K562 (cell line): ENCODE results near the gene OVCH2. TPM values are rescaled to one million over a fixed set of nuclear protein-coding genes. Genes with fewer than 3 reads are reported as not detected.

Source experiments
- ATAC-seq: fragments of 200-7000 bp; cut with Tn5 transposase; 3 replicates; pipeline ENCODE4 v1.9.1; 2020; ENCODE audit warnings: moderate library complexity
- BruUV-seq: library from RNA; stranded (reverse); fragments of 400-500 nt; replicated peaks from 2 replicates; lab custom pipeline; 2021; lab: Mats Ljungman, UMichigan
- CTCF ChIA-PET: fragments of 300-600 bp; formaldehyde crosslinking; extraction: SDS; loops from one replicate; lab custom pipeline; 2021; ENCODE audit warnings: low intra/inter-chr PET ratio; lab: Yijun Ruan, JAX
- POLR2A ChIA-PET: fragments of 300-600, 350-650 bp; sonication (Branson Sonifier 250); formaldehyde crosslinking; extraction: SDS; loops from one replicate; lab custom pipeline; 2021; ENCODE audit warnings: antibody characterized with exemption, inconsistent platforms; lab: Yijun Ruan, JAX
- DNase-seq, 4 experiments: peaks; one replicate each; pipeline versions ENCODE4 v3.0.0 to v3.0.0-alpha.2; 2011 to 2018; ENCODE audit warnings: low spot score in 3 of 4, mixed read lengths in 3 of 4; ENCODE audit errors: extremely low read depth in 1 of 4
- FAIRE-seq: peaks from 2 replicates; lab custom pipeline; 2011; peaks lifted over from hg19 to GRCh38; lab: Jason Lieb, UNC
- H2AFZ ChIP-seq: 2 replicates; pipeline ENCODE4 v1.6.0; 2011; ENCODE audit warnings: low read depth, low read length, control low read depth, inconsistent platforms
- H3K27ac ChIP-seq: fragments of 200-600 bp; 3 replicates; pipeline ENCODE4 v1.8.0; 2011; ENCODE audit warnings: low read depth, mild to moderate bottlenecking, control low read depth, inconsistent platforms, low read length, moderate library complexity, mixed read lengths; ENCODE audit errors: extremely low read depth
- H3K27me3 ChIP-seq, 2 experiments: fragments of 300-600 bp in 1 of 2; 2 replicates in 1 of 2; 3 replicates in 1 of 2; pipeline versions ENCODE4 v1.6.0 to v1.8.0; 2011; ENCODE audit warnings: inconsistent platforms in 2 of 2, low read length in 2 of 2, mild to moderate bottlenecking in 1 of 2, mixed read lengths in 1 of 2, moderate library complexity in 1 of 2; ENCODE audit not compliant: control insufficient read depth in 2 of 2, insufficient read depth in 2 of 2
- H3K36me3 ChIP-seq: fragments of 300-600 bp; 3 replicates; pipeline ENCODE4 v1.8.0; 2011; ENCODE audit warnings: mild to moderate bottlenecking, low read length, inconsistent platforms; ENCODE audit not compliant: control insufficient read depth, insufficient read depth
- H3K4me1 ChIP-seq, 2 experiments: fragments of 200-600 bp in 1 of 2; replicated peaks in 1 of 2; 2 replicates in 1 of 2; 3 replicates in 1 of 2; pipeline versions ENCODE4 v1.5.1 to v1.8.0; 2011; ENCODE audit warnings: inconsistent platforms in 2 of 2, low read length in 2 of 2, mild to moderate bottlenecking in 1 of 2, mixed read lengths in 1 of 2, moderate library complexity in 1 of 2; ENCODE audit not compliant: control insufficient read depth in 2 of 2, insufficient read depth in 2 of 2
- H3K4me2 ChIP-seq: 2 replicates; pipeline ENCODE4 v1.6.1; 2011; ENCODE audit warnings: low read length, control low read depth, inconsistent platforms, mixed read lengths; ENCODE audit not compliant: insufficient read depth
- H3K4me3 ChIP-seq: fragments of 200-600 bp; sonication (generic), shearing (Covaris generic); 2 replicates; pipeline ENCODE4 v1.5.1; 2016; ENCODE audit warnings: control low read depth, inconsistent platforms
- H3K79me2 ChIP-seq: fragments of 200-600 bp; 3 replicates; pipeline ENCODE4 v1.8.0; 2011; ENCODE audit warnings: low read length, inconsistent platforms; ENCODE audit not compliant: control insufficient read depth, insufficient read depth
- H3K9ac ChIP-seq, 2 experiments: 2 replicates each; pipeline versions ENCODE4 v1.6.0 to v1.6.1; 2011; ENCODE audit warnings: low read depth in 2 of 2, low read length in 2 of 2, control low read depth in 1 of 2, inconsistent platforms in 1 of 2, mild to moderate bottlenecking in 1 of 2, mixed read lengths in 1 of 2; ENCODE audit not compliant: insufficient read depth in 1 of 2
- H3K9me1 ChIP-seq: one replicate; pipeline ENCODE4 v1.6.0; 2011; ENCODE audit warnings: inconsistent platforms, mild to moderate bottlenecking, low read length, moderate library complexity; ENCODE audit not compliant: control insufficient read depth, insufficient read depth
- H3K9me3 ChIP-seq: replicated peaks from 2 replicates; pipeline ENCODE4 v1.5.1; 2011; ENCODE audit warnings: low read depth, low read length, inconsistent platforms; ENCODE audit not compliant: control insufficient read depth, insufficient read depth
- H4K20me1 ChIP-seq: replicated peaks from 2 replicates; pipeline ENCODE4 v1.6.1; 2011; ENCODE audit warnings: low read length, inconsistent platforms, mixed read lengths; ENCODE audit not compliant: control insufficient read depth, insufficient read depth
- FIP1L1 ChIP-seq: fragments of 200-400 bp; formaldehyde crosslinking; IDR thresholded peaks from 2 replicates; pipeline ENCODE4 v1.6.1; 2018; ENCODE audit warnings: mild to moderate bottlenecking, low read depth, low read length; ENCODE audit not compliant: poor library complexity, severe bottlenecking
- FOXM1 ChIP-seq, 2 experiments: fragments of 450-650 bp in 1 of 2; sonication (generic) in 1 of 2; formaldehyde crosslinking in 1 of 2; IDR thresholded peaks; 2 replicates each; pipeline versions ENCODE4 v1.6.1 to v1.9.0; 2017 to 2022; ENCODE audit warnings: low read depth in 2 of 2, mild to moderate bottlenecking in 2 of 2, missing genetic modification reagents in 1 of 2, moderate library complexity in 1 of 2
- MED1 ChIP-seq: sonication (generic); formaldehyde crosslinking; IDR thresholded peaks from 2 replicates; pipeline ENCODE4 v1.8.1; 2023; ENCODE audit warnings: missing genetic modification reagents, borderline replicate concordance
- PHB ChIP-seq: fragments of 250-450 bp; sonication (Bioruptor Pico); IDR thresholded peaks from 2 replicates; pipeline ENCODE4 v1.5.0; 2021
- SRSF9 ChIP-seq: fragments of 200-400 bp; formaldehyde crosslinking; IDR thresholded peaks from 2 replicates; pipeline ENCODE4 v1.6.1; 2017; ENCODE audit warnings: low read depth, low read length, borderline replicate concordance
- ZFX ChIP-seq: sonication (generic); formaldehyde crosslinking; IDR thresholded peaks from 2 replicates; pipeline ENCODE4 v1.8.0; 2022; ENCODE audit warnings: mild to moderate bottlenecking, missing genetic modification reagents, moderate library complexity
- ZNF282 ChIP-seq: sonication (generic); formaldehyde crosslinking; IDR thresholded peaks from 2 replicates; pipeline ENCODE4 v1.8.1; 2023; ENCODE audit warnings: missing genetic modification reagents
- WGBS: fragments of 100-300 bp; shearing (Covaris generic); methylation state at CpG from one replicate; pipeline ENCODE4 v1.1.6; 2016; ENCODE audit warnings: low coverage, mixed read lengths; ENCODE audit not compliant: insufficient coverage; ENCODE audit errors: missing lambda C conversion rate; 5-methylcytosine and 5-hydroxymethylcytosine counted together
- in situ Hi-C: fragments of 300-500 bp; cut with MboI; formaldehyde crosslinking; loops from 4 replicates; pipeline ENCODE4 v1.15.0; 2018; ENCODE audit warnings: inconsistent platforms, mixed read lengths
- intact Hi-C: fragments of 100-400 bp; cut with micrococcal nuclease; formaldehyde crosslinking; loops from 2 replicates; pipeline ENCODE4 v1.14.2; 2022
- polyA plus RNA-seq, 8 experiments: library from polyadenylated mRNA; depleted of rRNA in 4 of 8; stranded (reverse) in 5 of 8; unstranded in 3 of 8; fragments of >200 nt; fragmentation: Nextera tagmentation in 2 of 8; fragmentation: Illumina TruSeq in 1 of 8; extraction: Ambion mirVana in 2 of 8; extraction: Trizol in 1 of 8; gene quantifications; 2 replicates each; pipeline versions ENCODE4 v1.2.1 to v1.2.3, GENCODE V29; 2011 to 2014; ENCODE audit warnings: inconsistent platforms in 1 of 8, missing spikeins in 1 of 8
- total RNA-seq, 7 experiments: library from RNA; depleted of rRNA in 6 of 7; stranded (reverse); fragments of >200 nt in 6 of 7; fragmentation: Illumina TruSeq in 2 of 7; extraction: Trizol in 2 of 7; gene quantifications; 2 replicates each; pipeline versions ENCODE4 v1.2.1 to v1.2.3, GENCODE V29; 2011 to 2021; ENCODE audit warnings: low replicate concordance in 1 of 7
- TF ChIP-seq, protein P1 (sequence below): fragments of 450-650 bp; conservative IDR thresholded peaks from 2 replicates; pipeline ENCODE4 v1.6.1; 2016; ENCODE audit warnings: missing genetic modification characterization, low read depth, mild to moderate bottlenecking, control low read depth, missing compliant biosample characterization
- TF ChIP-seq, protein P2 (sequence below): IDR thresholded peaks from 2 replicates; pipeline ENCODE4 v1.6.1; 2011; ENCODE audit not compliant: insufficient read length; ENCODE audit errors: extremely low read depth
- TF ChIP-seq, protein P3 (sequence below): fragments of 250-450 bp; sonication (Bioruptor Pico); IDR thresholded peaks from 2 replicates; pipeline ENCODE4 v1.5.0; 2021; ENCODE audit warnings: mild to moderate bottlenecking, borderline replicate concordance

OVCH2 gene
- total and polyA plus RNA-seq, 9 of the 15 experiments (the other 6 are each of a cell fraction or from before 2014, with no cell fraction given) = not detected

DNA sequence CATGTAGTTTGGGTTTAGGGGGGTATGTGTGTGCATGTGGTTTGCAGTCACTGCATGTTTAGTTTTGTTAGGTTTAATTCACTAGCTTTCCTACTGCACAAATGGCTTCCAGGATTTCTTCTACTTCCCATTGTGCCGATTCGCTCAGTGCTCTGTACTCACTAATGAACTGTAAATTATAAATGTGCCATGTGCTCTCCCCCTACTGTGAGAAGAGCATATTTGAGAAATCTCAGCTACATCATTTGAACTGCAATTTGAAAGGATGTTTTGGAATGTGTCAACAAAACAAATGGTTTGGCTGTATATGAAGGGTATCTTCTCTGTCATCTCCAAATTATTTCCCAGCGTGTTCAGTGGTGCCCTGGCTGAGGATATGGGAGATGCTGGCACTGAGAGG is 61.1 kb downstream of the OVCH2 start:
- FAIRE-seq = no peak
- CTCF ChIA-PET = no interaction called here
- in situ Hi-C loops = no loop called here
- intact Hi-C loops = no loop called here
- TF ChIP-seq PHB (CRISPR knock-in tag) (no peak), MED1 (CRISPR knock-in tag) (no peak)
- TF ChIP-seq, protein P1, sequence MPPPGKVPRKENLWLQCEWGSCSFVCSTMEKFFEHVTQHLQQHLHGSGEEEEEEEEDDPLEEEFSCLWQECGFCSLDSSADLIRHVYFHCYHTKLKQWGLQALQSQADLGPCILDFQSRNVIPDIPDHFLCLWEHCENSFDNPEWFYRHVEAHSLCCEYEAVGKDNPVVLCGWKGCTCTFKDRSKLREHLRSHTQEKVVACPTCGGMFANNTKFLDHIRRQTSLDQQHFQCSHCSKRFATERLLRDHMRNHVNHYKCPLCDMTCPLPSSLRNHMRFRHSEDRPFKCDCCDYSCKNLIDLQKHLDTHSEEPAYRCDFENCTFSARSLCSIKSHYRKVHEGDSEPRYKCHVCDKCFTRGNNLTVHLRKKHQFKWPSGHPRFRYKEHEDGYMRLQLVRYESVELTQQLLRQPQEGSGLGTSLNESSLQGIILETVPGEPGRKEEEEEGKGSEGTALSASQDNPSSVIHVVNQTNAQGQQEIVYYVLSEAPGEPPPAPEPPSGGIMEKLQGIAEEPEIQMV (tag) = no peak
- POLR2A ChIA-PET = no interaction called here
- no peak overlapping the region for H2AFZ ChIP-seq
- H3K9ac ChIP-seq = no peak overlapping the region
- no peak for DNase-seq
- no peaks in the 10 kb centered on the region for H3K79me2 ChIP-seq
- peaks cover 0 to 23% of the 10 kb centered on the region in 2 experiments; a peak in 3 of 5 replicates for H3K27me3 ChIP-seq
- 11% methylated on average over 3 of the region's 3 CpGs for WGBS
- H3K36me3 ChIP-seq = no peaks in the 10 kb centered on the region
- no peak for ATAC-seq
- H4K20me1 ChIP-seq = no peaks in the 10 kb centered on the region
- no peaks in the 10 kb centered on the region for H3K4me1 ChIP-seq
- BruUV-seq = no TSS peak
- H3K9me1 ChIP-seq = no peaks in the 10 kb centered on the region
- no peak overlapping the region for H3K4me3 ChIP-seq
- no peak overlapping the region for H3K4me2 ChIP-seq
- H3K27ac ChIP-seq = no peak overlapping the region
- H3K9me3 ChIP-seq = no peaks in the 10 kb centered on the region

DNA sequence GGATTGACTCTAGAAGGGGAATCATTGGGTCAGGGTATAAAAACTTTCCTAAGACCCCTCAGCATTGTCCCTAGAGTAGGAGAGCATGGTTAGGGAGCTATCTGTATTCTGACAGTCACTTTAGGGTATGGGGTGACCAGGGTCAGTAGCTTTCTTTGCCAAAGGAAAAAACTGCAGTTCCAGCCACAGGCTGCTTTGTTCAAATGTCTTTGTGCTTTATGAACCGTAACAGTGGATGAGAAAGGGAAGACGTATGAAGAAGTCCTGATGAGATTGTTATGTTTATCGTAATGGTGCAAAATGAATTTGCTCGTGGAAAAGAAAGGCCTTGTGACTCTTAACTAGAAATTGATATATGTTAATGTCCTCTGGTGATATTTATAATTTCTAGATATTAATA is 63.0 kb downstream of the OVCH2 start:
- in situ Hi-C loops (no loop called here), intact Hi-C loops (no loop called here)
- ChIA-PET POLR2A (interaction anchor here (0.6 to 1.0 kb wide), 3 partner anchors 19 to 72 kb away, joined by 3 read pairs; no protein-coding TSS in a partner anchor), CTCF (no interaction called here)
- Histone ChIP-seq H3K79me2 (no peaks in the 10 kb centered on the region), H3K9ac (no peak overlapping the region), H3K9me3 (no peaks in the 10 kb centered on the region), H3K36me3 (no peaks in the 10 kb centered on the region), H3K4me3 (no peak overlapping the region), H2AFZ (no peak overlapping the region), H3K4me1 (no peaks in the 10 kb centered on the region; a peak in 1 of 5 replicates), H4K20me1 (no peaks in the 10 kb centered on the region), H3K27ac (no peak overlapping the region), H3K9me1 (no peaks in the 10 kb centered on the region), H3K27me3 (peaks cover 0 to 35% of the 10 kb centered on the region in 2 experiments; a peak in 3 of 5 replicates), H3K4me2 (no peak overlapping the region)
- ATAC-seq (no peak), DNase-seq (no peak), FAIRE-seq (no peak)
- no TSS peak for BruUV-seq
- 18% methylated on average over 4 of the region's 4 CpGs for WGBS
- TF ChIP-seq ZFX (CRISPR knock-in tag) (no peak), FOXM1 (IDR thresholded peaks at IDR 0.05; ENCODE audit: low read depth) (no peak), FOXM1 (CRISPR knock-in tag; IDR thresholded peaks at IDR 0.05; ENCODE audit: low read depth) (no peak), SRSF9 (no peak), ZNF282 (CRISPR knock-in tag) (no peak), FIP1L1 (no peak)
- TF ChIP-seq, protein P2, sequence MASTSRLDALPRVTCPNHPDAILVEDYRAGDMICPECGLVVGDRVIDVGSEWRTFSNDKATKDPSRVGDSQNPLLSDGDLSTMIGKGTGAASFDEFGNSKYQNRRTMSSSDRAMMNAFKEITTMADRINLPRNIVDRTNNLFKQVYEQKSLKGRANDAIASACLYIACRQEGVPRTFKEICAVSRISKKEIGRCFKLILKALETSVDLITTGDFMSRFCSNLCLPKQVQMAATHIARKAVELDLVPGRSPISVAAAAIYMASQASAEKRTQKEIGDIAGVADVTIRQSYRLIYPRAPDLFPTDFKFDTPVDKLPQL = no peak
- TF ChIP-seq, protein P3, sequence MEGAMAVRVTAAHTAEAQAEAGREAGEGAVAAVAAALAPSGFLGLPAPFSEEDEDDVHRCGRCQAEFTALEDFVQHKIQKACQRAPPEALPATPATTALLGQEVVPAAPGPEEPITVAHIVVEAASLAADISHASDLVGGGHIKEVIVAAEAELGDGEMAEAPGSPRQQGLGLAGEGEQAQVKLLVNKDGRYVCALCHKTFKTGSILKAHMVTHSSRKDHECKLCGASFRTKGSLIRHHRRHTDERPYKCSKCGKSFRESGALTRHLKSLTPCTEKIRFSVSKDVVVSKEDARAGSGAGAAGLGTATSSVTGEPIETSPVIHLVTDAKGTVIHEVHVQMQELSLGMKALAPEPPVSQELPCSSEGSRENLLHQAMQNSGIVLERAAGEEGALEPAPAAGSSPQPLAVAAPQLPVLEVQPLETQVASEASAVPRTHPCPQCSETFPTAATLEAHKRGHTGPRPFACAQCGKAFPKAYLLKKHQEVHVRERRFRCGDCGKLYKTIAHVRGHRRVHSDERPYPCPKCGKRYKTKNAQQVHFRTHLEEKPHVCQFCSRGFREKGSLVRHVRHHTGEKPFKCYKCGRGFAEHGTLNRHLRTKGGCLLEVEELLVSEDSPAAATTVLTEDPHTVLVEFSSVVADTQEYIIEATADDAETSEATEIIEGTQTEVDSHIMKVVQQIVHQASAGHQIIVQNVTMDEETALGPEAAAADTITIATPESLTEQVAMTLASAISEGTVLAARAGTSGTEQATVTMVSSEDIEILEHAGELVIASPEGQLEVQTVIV (CRISPR knock-in tag) = no peak
